Activated CD4-positive, alpha-beta T cell treated with anti-CD3 and anti-CD28 coated beads, Interleukin-2, Interleukin-6, amounts not matched to agents 100 ng/mL and 50 ng/mL, durations not matched to agents 16 hours and 8 hours (primary cell): ENCODE data around the gene FER.

ENCODE experiments used
- DNase-seq: peaks from one replicate; pipeline ENCODE4 v3.0.0-alpha.2; 2020

The FER gene

GRCh38 chr5:109196087-109196822, 448.6 kb downstream of the FER start:
- DNase-seq, result no peak

- no peak for DNase-seq
Observed at GRCh38 chr5:109196823-109197160, 449.1 kb downstream of the FER start.

- DNase-seq, result no peak
Observed at GRCh38 chr5:109199289-109199688, 451.6 kb downstream of the FER start.

- no peak for DNase-seq
Observed at GRCh38 chr5:109199799-109200620, 452.3 kb downstream of the FER start.

- DNase-seq, result no peak
Observed at GRCh38 chr5:109215040-109215439, 467.3 kb downstream of the FER start.

GRCh38 chr5:109218818-109219217, 471.1 kb downstream of the FER start:
- no peak for DNase-seq

GRCh38 chr5:109223531-109223930, 475.8 kb downstream of the FER start:
- DNase-seq, result no peak

GRCh38 chr5:109224276-109224882, 476.7 kb downstream of the FER start:
- DNase-seq, result no peak

GRCh38 chr5:109225716-109226625, 478.3 kb downstream of the FER start:
- no peak for DNase-seq

- DNase-seq, result no peak
Observed at GRCh38 chr5:109230369-109230768, 482.7 kb downstream of the FER start.

- no peak for DNase-seq
Observed at GRCh38 chr5:109231331-109231730, 483.6 kb downstream of the FER start.

- no peak for DNase-seq
Observed at GRCh38 chr5:109234381-109234780, 486.7 kb downstream of the FER start.

- DNase-seq, result no peak
Observed at GRCh38 chr5:109239456-109239855, 491.8 kb downstream of the FER start.

- DNase-seq, result peak; percentile 40
Observed at GRCh38 chr5:109242518-109242917, 494.8 kb downstream of the FER start.

GRCh38 chr5:109246395-109246794, 498.7 kb downstream of the FER start:
- DNase-seq, result no peak
